ENCODE measurements around the gene HBA2. TPM values are rescaled to one million over a fixed set of nuclear protein-coding genes. Genes with fewer than 3 reads are reported as not detected.

The HBA2 gene
- total RNA-seq, 1 donor from 2014 or later, result not detected

DNA sequence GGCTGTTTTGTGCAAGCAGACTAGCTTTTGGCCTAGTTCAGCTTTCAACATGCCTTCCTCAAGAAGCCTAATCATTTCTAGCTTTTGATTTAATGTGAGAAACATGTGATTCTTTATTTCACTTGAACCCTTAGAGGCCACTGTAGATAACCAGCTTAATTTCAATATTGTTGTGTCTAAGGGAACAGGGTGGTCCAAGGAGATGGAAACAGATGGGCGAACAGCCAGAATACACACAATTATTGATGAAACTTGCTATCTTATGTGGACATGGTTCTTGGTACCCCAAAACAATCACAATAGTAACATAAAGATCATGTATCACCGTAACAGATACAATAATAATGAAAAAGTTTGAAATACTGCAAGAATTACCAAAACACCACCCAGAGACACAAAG lies 39.0 kb upstream of the HBA2 start:
- TF ChIP-seq, protein P1, sequence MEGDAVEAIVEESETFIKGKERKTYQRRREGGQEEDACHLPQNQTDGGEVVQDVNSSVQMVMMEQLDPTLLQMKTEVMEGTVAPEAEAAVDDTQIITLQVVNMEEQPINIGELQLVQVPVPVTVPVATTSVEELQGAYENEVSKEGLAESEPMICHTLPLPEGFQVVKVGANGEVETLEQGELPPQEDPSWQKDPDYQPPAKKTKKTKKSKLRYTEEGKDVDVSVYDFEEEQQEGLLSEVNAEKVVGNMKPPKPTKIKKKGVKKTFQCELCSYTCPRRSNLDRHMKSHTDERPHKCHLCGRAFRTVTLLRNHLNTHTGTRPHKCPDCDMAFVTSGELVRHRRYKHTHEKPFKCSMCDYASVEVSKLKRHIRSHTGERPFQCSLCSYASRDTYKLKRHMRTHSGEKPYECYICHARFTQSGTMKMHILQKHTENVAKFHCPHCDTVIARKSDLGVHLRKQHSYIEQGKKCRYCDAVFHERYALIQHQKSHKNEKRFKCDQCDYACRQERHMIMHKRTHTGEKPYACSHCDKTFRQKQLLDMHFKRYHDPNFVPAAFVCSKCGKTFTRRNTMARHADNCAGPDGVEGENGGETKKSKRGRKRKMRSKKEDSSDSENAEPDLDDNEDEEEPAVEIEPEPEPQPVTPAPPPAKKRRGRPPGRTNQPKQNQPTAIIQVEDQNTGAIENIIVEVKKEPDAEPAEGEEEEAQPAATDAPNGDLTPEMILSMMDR (IDR thresholded peaks at IDR 0.05), result no peak
- no peak overlapping the region for H3K27ac Mint-ChIP-seq (ENCODE audit: unreplicated experiment)
- no peak for DNase-seq (ENCODE audit: low spot score)
- H3K27me3 Mint-ChIP-seq (ENCODE audit: low read depth), result no peaks in the 10 kb centered on the region
- peaks cover 14% of the 10 kb centered on the region for H3K4me1 Mint-ChIP-seq (ENCODE audit: low read depth)
- no peaks in the 10 kb centered on the region for H3K9me3 Mint-ChIP-seq (ENCODE audit: low read depth)
- H3K4me3 Mint-ChIP-seq (ENCODE audit: unreplicated experiment), result no peak overlapping the region
- H3K36me3 Mint-ChIP-seq (ENCODE audit: low read depth), result no peaks in the 10 kb centered on the region

DNA sequence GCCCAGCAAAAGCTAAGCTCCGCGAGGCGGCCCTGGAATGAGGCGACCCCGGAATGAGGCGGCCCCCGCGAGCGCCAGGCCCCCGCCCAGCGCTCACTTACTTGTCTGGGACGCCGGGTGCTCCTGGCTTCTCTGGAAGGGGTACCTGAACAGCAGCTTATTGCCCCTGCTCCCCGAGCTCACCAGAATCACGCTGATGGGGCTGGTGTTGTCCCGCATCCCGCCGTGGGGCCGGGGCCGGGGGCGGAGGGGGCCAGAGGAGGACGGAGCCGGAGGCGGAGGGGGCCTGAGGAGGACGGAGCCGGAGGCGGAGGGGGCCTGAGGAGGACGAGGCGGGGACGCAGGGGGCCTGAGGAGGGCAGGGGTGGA lies 34.6 kb upstream of the HBA2 start:
- Mint-ChIP-seq H3K36me3 (ENCODE audit: low read depth) (no peaks in the 10 kb centered on the region), H3K9me3 (ENCODE audit: low read depth) (no peaks in the 10 kb centered on the region), H3K27ac (ENCODE audit: unreplicated experiment) (peak overlapping the region; percentile 61), H3K4me1 (ENCODE audit: low read depth) (peaks cover 17% of the 10 kb centered on the region), H3K4me3 (ENCODE audit: unreplicated experiment) (peak overlapping the region; percentile 80), H3K27me3 (ENCODE audit: low read depth) (no peaks in the 10 kb centered on the region)
- no peak for DNase-seq (ENCODE audit: low spot score)
- TF ChIP-seq, protein P1 (IDR thresholded peaks at IDR 0.05), result no peak

DNA sequence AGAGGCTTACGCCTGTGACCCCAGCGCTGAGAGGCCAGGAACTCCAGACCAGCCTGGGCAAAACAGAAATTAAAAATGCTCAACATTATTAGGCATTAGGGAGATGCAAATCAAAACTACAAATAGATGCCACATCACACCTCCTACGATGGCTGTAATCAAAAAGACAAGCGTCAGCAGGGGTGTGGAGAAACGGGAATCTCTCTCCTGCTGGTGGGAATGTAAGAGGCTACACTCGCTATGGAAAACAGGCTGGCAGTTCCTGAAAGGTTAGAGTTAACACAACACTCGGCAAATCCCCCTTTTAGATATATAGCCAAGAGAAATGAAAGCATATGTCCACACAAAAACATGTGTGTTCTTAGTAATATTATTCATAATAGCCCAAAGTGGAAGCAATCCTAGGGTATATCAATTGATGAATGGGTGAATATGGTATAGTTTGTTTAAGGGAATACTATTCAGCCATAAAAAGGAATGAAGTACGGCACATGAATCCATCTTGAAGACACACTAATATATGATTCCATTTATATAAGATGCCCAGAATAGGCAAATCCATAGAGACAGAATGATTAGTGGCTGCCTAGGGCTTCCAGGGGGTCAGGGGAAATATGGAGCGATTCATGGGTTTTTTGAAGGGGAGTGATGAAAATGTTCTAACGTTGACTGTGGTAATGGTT lies 32.4 kb upstream of the HBA2 start:
- H3K4me3 Mint-ChIP-seq (ENCODE audit: unreplicated experiment), result no peak overlapping the region

DNA sequence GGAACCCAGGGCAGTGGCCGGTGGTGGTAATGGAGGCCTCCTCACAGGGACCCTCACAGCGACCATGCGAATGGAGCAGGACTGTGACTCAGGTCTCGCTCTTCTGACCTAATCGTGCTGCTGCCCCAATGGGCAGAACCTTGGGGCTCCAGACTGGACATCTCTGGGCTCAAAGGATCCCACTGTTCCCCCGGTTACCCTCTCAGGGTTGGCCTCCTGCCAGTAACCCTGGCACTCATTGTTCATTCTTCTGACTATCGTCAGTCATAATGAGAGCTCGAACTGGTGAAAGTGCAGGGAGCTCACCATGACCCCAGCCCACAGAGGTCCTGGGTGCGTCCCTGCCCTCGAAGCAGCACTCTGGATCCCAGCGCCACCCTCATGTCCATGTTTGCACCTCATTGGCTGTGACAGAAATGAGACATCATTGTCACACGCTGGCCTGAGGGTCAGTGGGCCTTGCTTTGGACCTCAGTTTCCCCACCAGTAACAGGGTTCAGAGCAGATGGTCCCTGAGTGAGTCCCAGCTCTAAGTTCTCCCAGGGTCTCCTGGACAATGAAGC lies 30.2 kb upstream of the HBA2 start:
- DNase-seq (ENCODE audit: low spot score), result no peak
- Mint-ChIP-seq H3K27ac (ENCODE audit: unreplicated experiment) (no peak overlapping the region), H3K4me3 (ENCODE audit: unreplicated experiment) (no peak overlapping the region), H3K36me3 (ENCODE audit: low read depth) (no peaks in the 10 kb centered on the region), H3K27me3 (ENCODE audit: low read depth) (no peaks in the 10 kb centered on the region), H3K4me1 (ENCODE audit: low read depth) (peaks cover 5% of the 10 kb centered on the region), H3K9me3 (ENCODE audit: low read depth) (no peaks in the 10 kb centered on the region)
- TF ChIP-seq, protein P1 (IDR thresholded peaks at IDR 0.05), result no peak

More for the DNA sequence above, 32.4 kb upstream of the HBA2 start:
- H3K27me3 Mint-ChIP-seq (ENCODE audit: low read depth), result no peaks in the 10 kb centered on the region
- no peaks in the 10 kb centered on the region for H3K36me3 Mint-ChIP-seq (ENCODE audit: low read depth)
- H3K4me1 Mint-ChIP-seq (ENCODE audit: low read depth), result peaks cover 12% of the 10 kb centered on the region
- no peaks in the 10 kb centered on the region for H3K9me3 Mint-ChIP-seq (ENCODE audit: low read depth)
- H3K27ac Mint-ChIP-seq (ENCODE audit: unreplicated experiment), result no peak overlapping the region
- TF ChIP-seq, protein P1 (IDR thresholded peaks at IDR 0.05), result no peak
- no peak for DNase-seq (ENCODE audit: low spot score)

DNA sequence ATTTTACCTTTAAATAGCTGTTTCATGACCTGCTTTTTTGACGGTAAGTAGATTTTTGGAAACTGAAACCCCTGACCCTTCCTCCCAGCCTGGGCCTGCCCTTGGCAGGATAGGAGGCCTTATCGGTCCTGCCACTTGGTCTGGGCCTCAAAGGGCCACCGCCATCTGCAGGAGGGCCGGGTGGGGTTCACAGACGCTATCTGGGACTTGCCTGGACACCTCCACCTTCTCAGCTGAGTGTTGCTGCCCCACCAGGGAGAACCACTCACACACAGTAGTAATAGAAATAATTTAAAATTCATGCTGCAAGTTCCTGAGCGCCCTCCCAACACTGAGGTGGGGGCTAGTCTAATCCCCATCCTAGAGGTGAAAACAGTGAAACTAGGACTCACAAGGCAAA lies 29.6 kb upstream of the HBA2 start:
- H3K27ac Mint-ChIP-seq (ENCODE audit: unreplicated experiment), result no peak overlapping the region
- H3K27me3 Mint-ChIP-seq (ENCODE audit: low read depth), result no peaks in the 10 kb centered on the region
- peaks cover 5% of the 10 kb centered on the region for H3K4me1 Mint-ChIP-seq (ENCODE audit: low read depth)
- H3K36me3 Mint-ChIP-seq (ENCODE audit: low read depth), result no peaks in the 10 kb centered on the region
- no peak overlapping the region for H3K4me3 Mint-ChIP-seq (ENCODE audit: unreplicated experiment)
- TF ChIP-seq, protein P1 (IDR thresholded peaks at IDR 0.05), result no peak
- DNase-seq (ENCODE audit: low spot score), result no peak
- no peaks in the 10 kb centered on the region for H3K9me3 Mint-ChIP-seq (ENCODE audit: low read depth)

Measured in chondrocyte (in vitro differentiated cells).